Stimulated activated CD8-positive, alpha-beta memory T cell treated with anti-CD3 and anti-CD28 coated beads, Interleukin-2, amount 100 ng/mL, for 48 hours (primary cell): ENCODE measurements around the gene SRGAP2B.
"Not testable (repeated sequence)": the region's sequence is repeated elsewhere in the genome, so short reads cannot be mapped to it uniquely, and the experiment has no call there.

ENCODE experiments used
- DNase-seq, 2 donors: peaks; one replicate each; pipeline ENCODE4 v3.0.0-alpha.2; 2020; ENCODE audit warnings: low read depth in 2 of 2

The SRGAP2B gene

GRCh38 chr1:145045571-145046273 is 49.4 kb downstream of the SRGAP2B start:
- not testable (repeated sequence) for DNase-seq

DNA sequence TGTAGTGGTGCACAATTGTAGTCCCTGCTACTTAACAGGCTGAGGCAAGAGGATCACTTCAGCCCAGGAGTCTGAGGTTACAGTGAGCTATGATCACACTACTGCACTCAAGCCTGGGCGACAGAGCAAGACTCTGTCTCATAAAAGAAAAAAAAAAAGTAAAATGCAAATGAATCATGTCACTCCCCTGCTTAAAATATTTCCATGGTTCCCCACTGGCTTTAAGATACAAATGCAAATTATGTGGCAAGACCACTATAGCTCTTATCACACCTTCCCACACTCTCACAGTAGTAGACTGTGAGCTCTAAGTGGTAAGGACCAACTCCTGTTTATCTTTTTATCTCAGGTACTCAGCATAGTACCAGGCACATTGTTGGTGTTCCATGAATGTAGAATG is 53.6 kb downstream of the SRGAP2B start:
- DNase-seq = not testable (repeated sequence)

- not testable (repeated sequence) for DNase-seq
These were observed 59.1 kb downstream of the SRGAP2B start for GRCh38 chr1:145036019-145036418.

DNA sequence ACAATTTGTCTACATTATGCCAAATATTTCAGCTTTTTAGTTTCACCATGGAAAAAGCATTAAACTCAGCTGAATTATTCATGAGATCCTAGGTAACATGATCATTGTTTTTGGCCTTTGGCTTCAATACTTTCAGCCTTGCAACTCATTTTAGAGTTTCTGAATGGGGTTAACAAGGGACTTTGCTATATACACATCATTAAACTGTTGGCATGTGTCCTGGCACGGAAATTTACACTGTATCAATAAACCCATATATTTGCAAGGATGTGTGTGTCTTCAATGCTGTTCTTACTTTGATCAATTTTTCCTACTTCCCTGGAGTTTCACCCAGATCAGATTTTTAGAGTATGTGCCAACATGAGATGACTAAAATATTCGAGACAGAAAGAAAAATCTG is 61.6 kb downstream of the SRGAP2B start:
- not testable (repeated sequence) for DNase-seq

- not testable (repeated sequence) for DNase-seq
These were observed 67.9 kb downstream of the SRGAP2B start for GRCh38 chr1:145027251-145027650.

GRCh38 chr1:145025286-145025685 is 69.8 kb downstream of the SRGAP2B start:
- not testable (repeated sequence) for DNase-seq

- not testable (repeated sequence) for DNase-seq
These were observed 72.9 kb downstream of the SRGAP2B start for GRCh38 chr1:145022259-145022658.

GRCh38 chr1:145021749-145022148 is 73.4 kb downstream of the SRGAP2B start:
- not testable (repeated sequence) for DNase-seq

DNA sequence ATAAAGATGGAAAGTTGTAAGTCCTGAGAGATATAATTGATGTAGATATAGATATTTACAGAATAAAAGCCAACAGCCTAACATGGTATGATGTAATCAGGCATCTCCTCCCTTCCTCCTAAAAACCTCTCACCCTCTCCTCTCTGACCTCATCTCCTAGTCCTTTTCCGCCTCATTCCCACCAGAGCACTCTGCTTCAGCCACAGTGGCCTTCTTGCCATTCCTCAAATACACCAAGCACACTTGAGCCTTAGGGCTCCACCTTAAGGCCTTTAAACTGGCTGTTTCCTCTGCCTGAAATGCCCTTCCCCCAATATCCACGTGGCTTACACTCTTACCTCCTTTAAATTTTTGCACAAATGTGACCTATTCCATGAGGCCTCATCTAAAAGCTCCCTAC is 75.4 kb downstream of the SRGAP2B start:
- DNase-seq = not testable (repeated sequence)

GRCh38 chr1:145017725-145018124 is 77.4 kb downstream of the SRGAP2B start:
- DNase-seq = not testable (repeated sequence)

DNA sequence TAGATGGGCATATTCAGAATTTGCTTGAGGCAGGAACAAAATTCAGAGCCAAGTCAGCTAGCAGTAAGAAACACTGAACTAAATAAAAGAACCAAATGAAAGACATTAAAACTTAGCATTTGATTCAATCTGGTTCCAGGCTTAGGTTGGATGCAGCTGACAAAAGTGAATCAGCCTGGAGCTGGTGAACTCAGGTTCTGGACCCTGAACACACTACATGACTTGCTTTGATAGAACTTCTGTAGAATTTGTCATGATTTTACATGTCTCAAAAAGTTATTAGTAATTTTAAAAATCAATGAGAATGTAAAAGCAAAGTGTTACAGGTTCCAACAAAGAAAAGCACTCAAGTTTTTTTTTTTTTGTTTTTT is 78.7 kb downstream of the SRGAP2B start:
- not testable (repeated sequence) for DNase-seq

- DNase-seq = not testable (repeated sequence)
These were observed 79.2 kb downstream of the SRGAP2B start for GRCh38 chr1:145015744-145016491.

- not testable (repeated sequence) for DNase-seq
These were observed 81.8 kb downstream of the SRGAP2B start for GRCh38 chr1:145013353-145013752.

DNA sequence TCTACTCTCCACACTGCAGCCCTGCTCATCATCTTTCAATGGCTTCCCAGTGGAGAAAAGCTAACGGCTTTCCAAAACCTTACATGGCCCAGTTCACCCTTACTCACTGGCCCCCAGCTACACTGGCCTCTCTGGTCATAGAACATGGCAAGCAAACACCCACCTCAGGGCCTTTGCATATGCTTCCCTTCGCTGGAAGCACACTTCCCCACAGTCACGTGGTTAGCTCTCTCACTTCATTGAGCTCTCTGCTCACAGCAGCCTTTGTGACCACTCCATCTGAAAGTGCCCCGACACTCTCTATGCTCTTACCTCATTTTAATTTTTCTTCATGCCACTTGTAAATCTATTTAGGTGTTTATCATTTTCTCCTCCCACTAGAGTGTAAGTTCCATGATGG is 83.3 kb downstream of the SRGAP2B start:
- DNase-seq = not testable (repeated sequence)

DNA sequence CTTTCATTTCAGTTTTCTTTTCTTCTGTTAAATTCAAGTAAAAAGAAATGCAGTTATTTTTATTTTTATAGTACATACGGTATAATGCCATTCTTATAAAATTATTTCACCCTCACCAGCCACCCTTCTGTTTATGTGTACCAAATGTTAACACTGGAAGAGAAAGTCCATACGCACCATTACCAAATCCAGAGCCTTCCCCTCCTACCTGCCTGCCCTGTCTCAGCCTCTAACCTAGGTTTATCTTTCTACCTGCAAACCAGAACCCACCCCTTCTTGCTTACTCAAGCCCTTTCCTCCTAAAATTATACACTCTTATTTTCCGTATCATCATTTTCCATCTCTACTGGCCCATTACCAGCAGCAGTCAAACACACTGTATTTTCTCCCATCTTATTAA is 84.5 kb downstream of the SRGAP2B start:
- DNase-seq = not testable (repeated sequence)

DNA sequence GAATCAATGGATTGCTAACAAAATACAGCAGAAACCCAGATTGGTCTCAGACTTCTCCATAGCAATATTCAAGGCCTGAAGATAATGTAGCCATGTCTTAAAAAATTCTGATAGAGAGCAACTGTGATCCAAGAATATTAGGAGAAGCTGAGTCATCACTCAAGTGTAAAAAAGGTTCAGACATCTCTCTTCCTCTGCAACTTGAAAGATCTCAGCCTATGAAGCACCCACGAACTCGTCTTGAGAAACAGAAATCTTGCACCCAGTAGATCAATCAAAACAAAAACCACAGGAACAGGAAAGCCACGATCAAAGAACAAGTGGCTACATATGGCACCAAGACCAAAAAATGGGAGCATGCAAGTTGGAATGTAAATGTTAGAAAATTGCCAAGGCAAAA is 85.2 kb downstream of the SRGAP2B start:
- DNase-seq = not testable (repeated sequence)

DNA sequence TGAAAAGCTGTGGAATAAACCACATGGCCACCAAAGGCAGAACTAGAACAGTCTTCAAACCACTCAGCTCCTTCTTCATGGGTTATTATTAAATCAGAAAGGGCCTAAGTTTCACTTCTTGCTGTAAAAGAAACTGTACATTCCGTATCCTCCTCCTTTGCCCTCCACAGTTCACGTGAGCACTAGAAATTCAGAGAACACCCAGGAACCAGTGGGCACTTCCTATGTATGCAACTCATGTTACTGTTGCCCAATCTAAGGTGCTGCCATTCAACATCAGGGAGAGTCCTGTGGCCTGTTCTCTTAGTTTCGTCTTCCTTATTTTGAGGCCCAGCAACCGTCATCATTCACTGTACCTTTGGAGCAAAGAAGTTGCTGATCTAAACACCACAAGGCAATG is 86.7 kb downstream of the SRGAP2B start:
- DNase-seq = not testable (repeated sequence)

GRCh38 chr1:145005142-145005541 is 90.0 kb downstream of the SRGAP2B start:
- DNase-seq = not testable (repeated sequence)

DNA sequence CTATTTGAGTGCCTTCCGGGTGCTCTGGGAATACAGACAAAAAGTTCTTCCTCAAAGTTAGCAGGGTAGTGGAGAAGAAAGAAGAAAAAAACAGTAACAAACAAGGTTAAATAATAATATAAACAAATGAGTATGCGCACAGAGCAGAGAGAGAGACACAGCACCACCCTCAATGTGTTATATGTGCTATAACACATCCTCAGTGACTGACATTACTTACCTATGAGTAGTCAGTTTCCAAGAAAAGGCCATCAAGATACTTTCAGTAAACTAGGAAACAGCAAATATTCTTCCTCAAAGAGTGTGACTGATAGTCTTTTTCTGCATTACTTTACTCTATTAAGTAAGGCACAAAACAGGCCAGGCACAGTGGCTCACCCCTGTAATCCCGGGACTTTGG is 93.7 kb downstream of the SRGAP2B start:
- DNase-seq = not testable (repeated sequence)

GRCh38 chr1:145000743-145001326 is 94.3 kb downstream of the SRGAP2B start:
- DNase-seq = not testable (repeated sequence)

DNA sequence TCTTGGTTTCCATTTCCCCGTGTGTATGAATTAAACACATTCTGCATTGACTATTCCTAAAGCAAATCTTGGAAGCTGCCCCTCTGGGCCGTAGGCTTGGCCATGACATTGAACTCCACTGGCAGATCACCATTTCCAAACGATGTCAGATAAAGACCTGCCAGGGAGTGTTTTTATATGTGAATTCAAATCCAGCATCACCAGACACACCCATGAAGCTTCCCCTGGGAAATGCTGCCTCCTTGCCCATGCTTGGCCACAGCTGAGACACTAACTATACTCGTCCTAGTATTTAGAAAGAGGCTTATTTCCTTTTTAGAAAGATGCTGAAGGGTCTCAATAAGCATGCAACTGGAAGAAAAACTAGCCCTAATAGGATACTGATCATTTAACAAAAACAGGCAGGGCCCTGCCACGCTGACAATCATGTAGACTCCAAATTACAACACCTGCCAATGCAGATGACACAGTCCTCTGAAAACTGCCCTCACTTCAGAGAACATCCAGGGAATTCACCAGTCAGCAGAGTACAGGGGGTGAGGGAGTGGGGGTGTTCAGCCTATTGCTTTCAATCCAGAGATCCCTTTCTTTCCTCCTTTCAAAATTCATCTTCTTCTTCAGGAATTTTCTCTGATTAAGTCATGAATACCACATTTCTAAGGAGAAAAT is 94.9 kb downstream of the SRGAP2B start:
- DNase-seq = not testable (repeated sequence)

- not testable (repeated sequence) for DNase-seq
These were observed 96.2 kb downstream of the SRGAP2B start for GRCh38 chr1:144998981-144999273.
